ENCODE measurements around the gene ZNF532. TPM values are rescaled to one million over a fixed set of nuclear protein-coding genes. Genes with fewer than 3 reads are reported as not detected.
"Not testable (repeated sequence)": the region's sequence is repeated elsewhere in the genome, so short reads cannot be mapped to it uniquely, and the experiment has no call there.

The ZNF532 gene
- total RNA-seq, 1 donor from 2014 or later: 0.79 TPM

GRCh38 chr18:59021500-59021899 is 156.8 kb downstream of the ZNF532 start:
- Mint-ChIP-seq H3K27ac (no peak overlapping the region), H3K4me3 (no peak overlapping the region)
- intact Hi-C loops (cut with micrococcal nuclease): no loop called here

GRCh38 chr18:59022167-59022945 is 157.7 kb downstream of the ZNF532 start:
- H3K4me3 Mint-ChIP-seq: no peak overlapping the region
- no peaks in the 10 kb centered on the region for H3K4me1 Mint-ChIP-seq
- no peak for DNase-seq
- no peaks in the 10 kb centered on the region for H3K9me3 Mint-ChIP-seq
- H3K36me3 Mint-ChIP-seq (ENCODE audit: low read depth): no peaks in the 10 kb centered on the region
- H3K27ac Mint-ChIP-seq: no peak overlapping the region
- intact Hi-C loops (cut with micrococcal nuclease): no loop called here
- H3K27me3 Mint-ChIP-seq: peaks cover 11% of the 10 kb centered on the region

More at GRCh38 chr18:59021500-59021899, 156.8 kb downstream of the ZNF532 start:
- Mint-ChIP-seq H3K4me1 (no peaks in the 10 kb centered on the region), H3K27me3 (peaks cover 12% of the 10 kb centered on the region), H3K9me3 (no peaks in the 10 kb centered on the region), H3K36me3 (ENCODE audit: low read depth) (no peaks in the 10 kb centered on the region)
- DNase-seq: no peak

- Mint-ChIP-seq H3K27ac (no peak overlapping the region), H3K36me3 (ENCODE audit: low read depth) (no peaks in the 10 kb centered on the region), H3K9me3 (no peaks in the 10 kb centered on the region), H3K4me1 (no peaks in the 10 kb centered on the region), H3K27me3 (peaks cover 3% of the 10 kb centered on the region), H3K4me3 (no peak overlapping the region)
- no peak for DNase-seq
- intact Hi-C loops (cut with micrococcal nuclease): no loop called here
These were observed 160.2 kb downstream of the ZNF532 start for GRCh38 chr18:59024829-59025228.

GRCh38 chr18:59025532-59025931 is 160.9 kb downstream of the ZNF532 start:
- DNase-seq; H3K27ac Mint-ChIP-seq; H3K27me3 Mint-ChIP-seq; intact Hi-C loops (cut with micrococcal nuclease); H3K4me3 Mint-ChIP-seq; H3K9me3 Mint-ChIP-seq; H3K4me1 Mint-ChIP-seq; H3K36me3 Mint-ChIP-seq (ENCODE audit: low read depth): not testable (repeated sequence)

- Mint-ChIP-seq H3K4me1 (no peaks in the 10 kb centered on the region), H3K27ac (no peak overlapping the region)
These were observed 161.7 kb downstream of the ZNF532 start for GRCh38 chr18:59026364-59026763.

GRCh38 chr18:59026831-59027410 is 162.2 kb downstream of the ZNF532 start:
- Mint-ChIP-seq H3K4me1 (no peaks in the 10 kb centered on the region), H3K9me3 (no peaks in the 10 kb centered on the region), H3K27ac (no peak overlapping the region), H3K4me3 (no peak overlapping the region), H3K36me3 (ENCODE audit: low read depth) (no peaks in the 10 kb centered on the region), H3K27me3 (peaks cover 3% of the 10 kb centered on the region)
- intact Hi-C loops (cut with micrococcal nuclease): no loop called here
- DNase-seq: no peak

More at GRCh38 chr18:59026364-59026763, 161.7 kb downstream of the ZNF532 start:
- Mint-ChIP-seq H3K4me3 (no peak overlapping the region), H3K27me3 (peaks cover 3% of the 10 kb centered on the region), H3K36me3 (ENCODE audit: low read depth) (no peaks in the 10 kb centered on the region), H3K9me3 (no peaks in the 10 kb centered on the region)
- intact Hi-C loops (cut with micrococcal nuclease): no loop called here
- DNase-seq: no peak

- DNase-seq: no peak
- no peaks in the 10 kb centered on the region for H3K9me3 Mint-ChIP-seq
- no peaks in the 10 kb centered on the region for H3K4me1 Mint-ChIP-seq
- no peaks in the 10 kb centered on the region for H3K36me3 Mint-ChIP-seq (ENCODE audit: low read depth)
- no peak overlapping the region for H3K4me3 Mint-ChIP-seq
- no peaks in the 10 kb centered on the region for H3K27me3 Mint-ChIP-seq
- H3K27ac Mint-ChIP-seq: no peak overlapping the region
- intact Hi-C loops (cut with micrococcal nuclease): no loop called here
These were observed 165.2 kb downstream of the ZNF532 start for GRCh38 chr18:59029663-59030429.

- Mint-ChIP-seq H3K27ac (no peak overlapping the region), H3K4me3 (no peak overlapping the region), H3K36me3 (ENCODE audit: low read depth) (no peaks in the 10 kb centered on the region), H3K27me3 (no peaks in the 10 kb centered on the region), H3K4me1 (no peaks in the 10 kb centered on the region), H3K9me3 (no peaks in the 10 kb centered on the region)
- intact Hi-C loops (cut with micrococcal nuclease): no loop called here
- no peak for DNase-seq
These were observed 167.6 kb downstream of the ZNF532 start for GRCh38 chr18:59032308-59032707.

GRCh38 chr18:59033359-59033758 is 168.7 kb downstream of the ZNF532 start:
- H3K36me3 Mint-ChIP-seq (ENCODE audit: low read depth): no peaks in the 10 kb centered on the region
- H3K9me3 Mint-ChIP-seq: no peaks in the 10 kb centered on the region
- no peak for DNase-seq
- intact Hi-C loops (cut with micrococcal nuclease): no loop called here
- no peaks in the 10 kb centered on the region for H3K27me3 Mint-ChIP-seq
- no peaks in the 10 kb centered on the region for H3K4me1 Mint-ChIP-seq
- no peak overlapping the region for H3K27ac Mint-ChIP-seq
- no peak overlapping the region for H3K4me3 Mint-ChIP-seq

GRCh38 chr18:59033974-59034373 is 169.3 kb downstream of the ZNF532 start:
- Mint-ChIP-seq H3K4me3 (no peak overlapping the region), H3K27me3 (no peaks in the 10 kb centered on the region), H3K9me3 (no peaks in the 10 kb centered on the region), H3K27ac (no peak overlapping the region), H3K36me3 (ENCODE audit: low read depth) (no peaks in the 10 kb centered on the region), H3K4me1 (no peaks in the 10 kb centered on the region)
- intact Hi-C loops (cut with micrococcal nuclease): no loop called here
- DNase-seq: no peak

- H3K4me3 Mint-ChIP-seq: no peak overlapping the region
- intact Hi-C loops (cut with micrococcal nuclease): no loop called here
- H3K9me3 Mint-ChIP-seq: no peaks in the 10 kb centered on the region
- H3K4me1 Mint-ChIP-seq: no peaks in the 10 kb centered on the region
- no peaks in the 10 kb centered on the region for H3K36me3 Mint-ChIP-seq (ENCODE audit: low read depth)
- H3K27ac Mint-ChIP-seq: no peak overlapping the region
- no peaks in the 10 kb centered on the region for H3K27me3 Mint-ChIP-seq
- no peak for DNase-seq
These were observed 170.9 kb downstream of the ZNF532 start for GRCh38 chr18:59035591-59035990.

Other genes starting within 250 kb of the ZNF532 start
- gene ALPK2, start 235.8 kb upstream of the ZNF532 start, total RNA-seq: 0.07 and 0.23 TPM in 2 replicates
- gene MALT1, start 193.4 kb upstream of the ZNF532 start, total RNA-seq: 22.7 and 24.9 TPM in 2 replicates

Data from activated CD4-positive, alpha-beta T cell treated with anti-CD3 and anti-CD28 coated beads, Interleukin-2, amount 10 ng/mL, durations not matched to agents 24 days and 14 days (primary cell).